A673 (cell line): ENCODE data around the gene PYGO2. TPM values are rescaled to one million over a fixed set of nuclear protein-coding genes. Genes with fewer than 3 reads are reported as not detected.

Source experiments
- BruUV-seq: library from RNA; stranded (reverse); fragments of 400-500 nt; replicated peaks from 2 replicates; lab custom pipeline; 2021; lab: Mats Ljungman, UMichigan
- CTCF ChIA-PET: fragments of 300-600 bp; sonication (Branson Sonifier 250); formaldehyde crosslinking; loops from one replicate; lab custom pipeline; 2022; ENCODE audit warnings: antibody characterized with exemption; lab: Charles Lee
- POLR2A ChIA-PET: fragments of 300-600 bp; sonication (Branson Sonifier 250); formaldehyde crosslinking; loops from one replicate; lab custom pipeline; 2022; ENCODE audit warnings: antibody characterized with exemption; ENCODE audit not compliant: low non-redundant PET; lab: Charles Lee
- DNase-seq: peaks from one replicate; pipeline ENCODE4 v3.0.0-alpha.2; 2015; ENCODE audit warnings: low spot score
- H3K27ac ChIP-seq: fragments of 200-600 bp; sonication (generic); 2 replicates; pipeline ENCODE4 v1.5.1; 2016; ENCODE audit warnings: mixed run types, low read depth, mild to moderate bottlenecking, mixed read lengths, antibody characterized with exemption, low read length; ENCODE audit not compliant: poor library complexity, severe bottlenecking
- H3K27me3 ChIP-seq: fragments of 200-600 bp; sonication (generic); replicated peaks from 2 replicates; pipeline ENCODE4 v1.6.1; 2017; ENCODE audit warnings: mixed run types, low read depth, mild to moderate bottlenecking, mixed read lengths, antibody characterized with exemption, low read length; ENCODE audit not compliant: insufficient read depth, poor library complexity
- H3K36me3 ChIP-seq: fragments of 200-600 bp; sonication (generic); 2 replicates; pipeline ENCODE4 v1.6.1; 2016; ENCODE audit warnings: mixed run types, mild to moderate bottlenecking, mixed read lengths, antibody characterized with exemption, low read length; ENCODE audit not compliant: insufficient read depth, poor library complexity, severe bottlenecking
- H3K4me1 ChIP-seq: fragments of 200-600 bp; sonication (generic); 2 replicates; pipeline ENCODE4 v1.6.1; 2017; ENCODE audit warnings: mixed run types, mild to moderate bottlenecking, mixed read lengths, antibody characterized with exemption, low read length; ENCODE audit not compliant: insufficient read depth, poor library complexity, severe bottlenecking
- H3K4me3 ChIP-seq: fragments of 200-600 bp; sonication (generic); 2 replicates; pipeline ENCODE4 v1.5.1; 2016; ENCODE audit warnings: low read depth, mixed run types, mild to moderate bottlenecking, mixed read lengths, low read length; ENCODE audit not compliant: poor library complexity, severe bottlenecking
- H3K9me3 ChIP-seq: fragments of 200-600 bp; sonication (generic); 2 replicates; pipeline ENCODE4 v1.6.1; 2016; ENCODE audit warnings: mixed run types, low read depth, mild to moderate bottlenecking, mixed read lengths, antibody characterized with exemption, low read length; ENCODE audit not compliant: poor library complexity, severe bottlenecking
- CTCF ChIP-seq: fragments of 300-800, 200-600 bp; sonication (generic); conservative IDR thresholded peaks from 2 replicates; pipeline ENCODE4 v1.5.1; 2017; ENCODE audit warnings: low read depth, mild to moderate bottlenecking, antibody characterized with exemption, low read length, moderate library complexity, mixed read lengths
- EZH2 ChIP-seq: fragments of 200-600 bp; sonication (generic); IDR thresholded peaks from 2 replicates; pipeline ENCODE4 v1.6.1; 2017; ENCODE audit warnings: borderline replicate concordance, low read depth, mild to moderate bottlenecking, mixed read lengths, antibody characterized with exemption, low read length; ENCODE audit not compliant: poor library complexity, severe bottlenecking
- intact Hi-C: fragments of 100-400 bp; cut with micrococcal nuclease; formaldehyde crosslinking; loops from one replicate; pipeline ENCODE4 v1.10.0; 2022; ENCODE audit not compliant: unreplicated experiment
- total RNA-seq: library from RNA; stranded (reverse); gene quantifications from 2 replicates; pipeline ENCODE4 v1.2.3, GENCODE V29; 2021

PYGO2 gene
- total RNA-seq, 1 experiment from 2014 or later, result 48.5 TPM

- H3K4me3 ChIP-seq, result peak overlapping the region; percentile 70
- H3K27ac ChIP-seq, result peak overlapping the region; percentile 96
- no peaks in the 10 kb centered on the region for H3K27me3 ChIP-seq
- BruUV-seq, result no TSS peak
- H3K4me1 ChIP-seq, result peaks cover 50% of the 10 kb centered on the region
- POLR2A ChIA-PET, result interaction anchor here (0.5 to 0.7 kb wide), 2 partner anchors 39 to 268 kb away, joined by 3 to 22 read pairs; no protein-coding TSS in a partner anchor
- intact Hi-C loops, result no loop called here
- CTCF ChIA-PET, result interaction anchor here (0.5 to 2.2 kb wide), 7 partner anchors 14 to 81 kb away, joined by 3 to 9 read pairs (median 5); partner anchors contain the start of genes ADAM15 and PBXIP1
- TF ChIP-seq CTCF (no peak), EZH2 (no peak)
- no peaks in the 10 kb centered on the region for H3K9me3 ChIP-seq
- peaks cover 36% of the 10 kb centered on the region for H3K36me3 ChIP-seq
- DNase-seq, result no peak
These were observed 8.4 kb upstream of the PYGO2 start for GRCh38 chr1:154969860-154970452.

GRCh38 chr1:154969246-154969645 lies 7.7 kb upstream of the PYGO2 start:
- TF ChIP-seq EZH2, result no peak
- no peak for TF ChIP-seq CTCF
- H3K4me3 ChIP-seq, result peak overlapping the region; percentile 70
- BruUV-seq, result no TSS peak
- no peaks in the 10 kb centered on the region for H3K9me3 ChIP-seq
- H3K27ac ChIP-seq, result peak overlapping the region; percentile 96
- DNase-seq, result no peak
- no peaks in the 10 kb centered on the region for H3K27me3 ChIP-seq
- ChIA-PET POLR2A (interaction anchor here (0.7 kb wide), 1 partner anchor 39 kb away, joined by 22 read pairs; no protein-coding TSS in a partner anchor), CTCF (interaction anchor here (0.5 to 2.2 kb wide), 3 partner anchors 14 to 42 kb away, joined by 3 to 9 read pairs (median 5); partner anchors contain the start of gene PBXIP1)
- H3K36me3 ChIP-seq, result peaks cover 43% of the 10 kb centered on the region
- peaks cover 50% of the 10 kb centered on the region for H3K4me1 ChIP-seq
- intact Hi-C loops, result no loop called here

GRCh38 chr1:154968731-154969130 lies 7.1 kb upstream of the PYGO2 start:
- Histone ChIP-seq H3K27ac (peak overlapping the region; percentile 96), H3K9me3 (no peaks in the 10 kb centered on the region), H3K4me3 (peak overlapping the region; percentile 70), H3K4me1 (peaks cover 50% of the 10 kb centered on the region), H3K36me3 (peaks cover 46% of the 10 kb centered on the region), H3K27me3 (no peaks in the 10 kb centered on the region)
- TF ChIP-seq CTCF (no peak), EZH2 (no peak)
- intact Hi-C loops, result no loop called here
- BruUV-seq, result no TSS peak
- peak; percentile 63 for DNase-seq
- ChIA-PET POLR2A (no interaction called here), CTCF (interaction anchor here (0.5 kb wide), 1 partner anchor 42 kb away, joined by 3 read pairs; no protein-coding TSS in a partner anchor)
